Left cardiac atrium (tissue), 4 donors: ENCODE measurements around the gene BLTP2. TPM values are rescaled to one million over a fixed set of nuclear protein-coding genes. Genes with fewer than 3 reads are reported as not detected.
"Not testable (repeated sequence)": the region's sequence is repeated elsewhere in the genome, so short reads cannot be mapped to it uniquely, and the experiment has no call there.

ENCODE experiments used
- ATAC-seq, 2 donors: fragments of 200-7000 bp; cut with Tn5 transposase; one replicate each; pipeline ENCODE4 v1.9.1; 2020; ENCODE audit warnings: mild to moderate bottlenecking in 2 of 2, moderate library complexity in 2 of 2
- DNase-seq: peaks from one replicate; pipeline ENCODE4 v3.0.0-alpha.2; 2020
- intact Hi-C, 2 donors: fragments of 100-400 bp; cut with DNase I; formaldehyde crosslinking; loops; one replicate each; pipeline versions ENCODE4 v1.14.1 to v1.15.1; 2022 to 2023
- long read RNA-seq: library from polyadenylated mRNA; unstranded; transcript quantifications from one replicate; pipeline ENCODE4 v2.0.0, GENCODE V29; 2021
- total RNA-seq, 2 donors: library from RNA; stranded (reverse); fragmentation: NEBNext Ultra II Directional; extraction: Animal tissue kit (Norgen Biotek cat#: 25700); gene quantifications; one replicate each; pipeline ENCODE4 v1.2.1, GENCODE V29; 2021
- donor health status: DM: no; HTN: yes; CAD: no.
- donor health status: DM: no; HTN: yes; CAD: no; lungs with severe emphysema.
- donor health status: DM: yes; HTN: yes; CAD: no.
- donor health status: Dilated cardiomyopathy.

Gene BLTP2
- 10 to 100 TPM; 83.6 to 93.3 TPM for total RNA-seq
- long read RNA-seq, partial matches to known transcripts: 18 of 25 reads
- long read RNA-seq, other reads (novel, unspliced or antisense): 3 of 25 reads

DNA sequence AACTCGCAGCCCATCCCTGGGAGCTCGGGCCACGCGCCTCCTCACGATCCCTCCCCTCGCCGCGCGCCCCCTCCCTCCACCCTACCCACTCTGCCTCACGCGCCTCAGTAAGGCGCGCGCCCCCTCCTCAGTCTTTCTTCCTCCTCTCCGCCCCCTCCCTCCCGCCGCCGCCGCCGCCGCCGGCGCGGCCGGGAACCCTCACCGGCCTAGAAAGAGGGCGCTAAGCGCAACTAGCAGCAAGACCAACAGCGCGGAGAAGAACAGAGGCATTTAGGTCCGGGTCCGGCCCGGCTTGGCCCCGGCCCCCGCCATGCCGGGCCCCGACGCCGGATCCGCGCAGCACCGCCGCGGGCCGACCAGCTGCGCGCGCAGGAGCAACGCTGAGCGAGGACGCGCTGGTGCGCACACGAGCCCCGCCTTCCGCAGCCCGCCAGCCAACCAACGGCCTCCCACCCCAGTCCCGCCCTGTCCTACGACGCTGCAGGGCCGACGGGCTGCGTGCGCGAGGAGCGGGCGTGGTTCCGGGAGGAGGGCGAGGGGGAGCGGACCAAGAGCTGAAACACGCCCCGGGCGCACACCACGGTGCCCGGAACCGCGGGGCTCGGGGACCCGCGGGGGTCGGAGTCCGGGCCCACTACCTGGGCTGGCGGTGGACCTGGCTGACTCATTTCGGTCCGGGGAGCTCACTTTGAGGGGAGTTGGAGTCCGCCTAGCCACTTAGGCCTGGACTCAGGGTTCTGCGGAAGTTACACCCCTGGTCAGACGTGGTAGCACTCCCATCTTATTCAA lies at the start of gene BLTP2:
TSS of gene BLTP2 (minus strand) at position 372 of the 789 bp plus-strand sequence. CDS start at position 270, 102 bp downstream.
- intact Hi-C loops: no loop called here
- ATAC-seq (peak; percentile 99), DNase-seq (peak; percentile 97)

DNA sequence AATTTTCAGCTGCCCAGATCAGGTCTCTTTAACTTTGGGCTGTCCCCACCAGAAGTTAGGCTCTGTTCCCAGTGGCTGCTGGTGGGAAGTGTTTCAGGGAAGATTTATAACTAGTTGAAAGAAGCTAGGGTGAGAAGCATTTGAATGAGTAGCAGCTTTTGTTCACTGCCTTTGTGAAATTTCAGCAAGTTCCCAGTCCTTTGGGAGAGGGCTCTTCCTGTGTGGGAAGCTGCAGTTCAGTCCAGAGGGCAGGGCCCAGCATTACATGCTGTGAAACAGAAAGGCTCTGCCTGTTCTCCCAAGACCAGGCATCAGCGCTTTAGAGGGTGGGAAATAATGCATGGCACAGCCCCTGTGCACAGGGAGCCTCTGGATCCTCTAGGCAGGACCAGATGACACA lies 48.9 kb upstream of the BLTP2 start:
- ATAC-seq (no peak), DNase-seq (no peak)

DNA sequence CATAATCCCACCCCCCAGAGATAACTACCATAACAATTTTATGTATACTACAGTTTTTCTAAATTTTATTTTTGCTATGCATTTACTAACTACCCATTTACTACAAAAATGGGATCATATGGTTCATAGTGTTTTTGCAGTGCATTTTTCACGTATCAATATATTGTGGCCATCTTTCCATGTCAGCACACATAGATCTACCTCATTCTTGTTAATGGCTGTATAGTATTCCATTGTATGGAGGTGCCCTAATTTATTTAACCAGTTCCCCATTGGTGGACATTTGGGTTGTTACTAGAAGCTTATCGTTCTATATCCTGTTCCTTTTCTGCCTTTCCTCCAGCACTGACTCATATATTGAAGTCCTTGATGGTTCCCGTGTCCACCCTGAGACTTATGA lies 44.1 kb upstream of the BLTP2 start:
- DNase-seq (no peak), ATAC-seq (no peak)
- intact Hi-C loops: no loop called here

More for the DNA sequence above, 48.9 kb upstream of the BLTP2 start:
- intact Hi-C loops: no loop called here

DNA sequence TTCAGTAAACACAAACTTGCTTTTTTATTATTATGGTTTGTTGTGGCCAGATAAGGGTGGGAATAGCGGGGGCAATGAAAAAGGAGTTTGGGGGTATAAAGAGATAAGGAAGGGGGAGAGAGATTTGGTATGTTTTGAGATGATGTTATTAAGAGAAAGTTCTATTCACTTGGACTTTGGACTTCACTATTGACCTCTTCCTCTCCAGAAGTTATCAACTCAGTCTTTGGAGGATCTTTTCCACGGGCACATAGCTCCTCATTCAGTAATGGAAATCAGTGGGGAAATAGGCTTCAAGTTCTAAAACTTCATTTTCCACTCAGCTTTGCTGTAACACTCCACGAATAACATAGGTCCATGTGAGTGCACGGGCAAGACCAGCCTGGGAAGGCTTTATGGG lies 43.5 kb upstream of the BLTP2 start:
- ATAC-seq (no peak), DNase-seq (no peak)
- intact Hi-C loops: no loop called here

DNA sequence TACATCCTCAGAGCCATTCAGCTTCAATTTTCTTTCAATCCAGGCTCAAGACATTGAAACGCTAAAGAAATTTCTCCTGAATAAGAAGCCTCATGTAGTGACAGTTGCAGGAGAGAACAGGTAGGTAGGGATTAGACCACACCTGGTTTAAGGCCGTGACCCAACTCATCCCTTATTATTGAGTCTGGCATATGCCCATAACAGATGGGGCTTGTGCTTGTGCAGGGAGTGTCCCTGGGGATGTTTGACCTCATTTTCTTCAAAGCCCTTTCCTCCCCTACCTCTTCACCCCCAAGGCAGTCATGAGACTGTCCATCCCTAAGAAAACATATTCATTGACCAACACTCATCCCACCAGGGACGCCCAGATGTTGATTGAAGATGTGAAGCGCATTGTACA lies 41.3 kb upstream of the BLTP2 start:
- no peak for DNase-seq
- ATAC-seq: no peak
- intact Hi-C loops: no loop called here

DNA sequence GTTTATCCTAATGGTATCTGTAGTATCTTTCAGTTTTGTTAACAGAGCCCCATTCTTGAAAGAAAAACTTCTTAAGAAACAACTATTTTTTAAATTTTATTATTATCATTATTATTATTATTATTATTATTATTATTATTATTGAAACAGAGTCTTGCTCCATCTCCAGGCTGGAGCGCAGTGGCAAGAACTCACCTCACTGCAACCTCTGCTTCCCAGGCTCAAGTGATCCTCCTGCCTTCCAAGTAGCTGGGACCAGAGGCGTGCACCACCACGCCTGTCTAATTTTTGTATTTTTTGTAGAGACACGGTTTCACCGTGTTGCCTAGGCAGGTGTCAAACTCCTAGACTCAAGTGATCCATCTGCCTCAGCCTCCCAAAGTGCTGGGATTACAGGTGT lies 40.4 kb upstream of the BLTP2 start:
- DNase-seq (no peak), ATAC-seq (no peak)
- intact Hi-C loops: no loop called here

DNA sequence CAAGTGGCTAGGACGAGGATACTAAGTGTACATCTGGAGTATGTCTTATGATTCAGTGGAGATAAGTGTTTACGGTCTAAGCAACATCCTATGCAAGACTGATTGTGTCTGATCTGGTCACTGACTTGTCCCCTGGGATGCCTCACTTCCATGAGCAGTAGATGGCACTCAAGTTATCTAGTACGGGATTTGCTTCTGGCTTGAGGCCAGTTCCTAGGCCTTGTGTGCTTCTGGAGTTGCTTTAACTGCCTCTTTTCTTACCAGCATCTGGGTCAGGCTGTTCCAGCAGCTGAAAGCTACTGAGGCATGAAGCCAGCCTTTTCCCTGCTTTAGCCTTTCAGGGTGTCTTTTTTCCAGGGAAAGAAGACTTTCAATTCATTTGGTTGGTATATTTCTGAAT lies 40.0 kb upstream of the BLTP2 start:
- peak; percentile 55 to 74 for ATAC-seq
- peak; percentile 34 for DNase-seq
- intact Hi-C loops: no loop called here

DNA sequence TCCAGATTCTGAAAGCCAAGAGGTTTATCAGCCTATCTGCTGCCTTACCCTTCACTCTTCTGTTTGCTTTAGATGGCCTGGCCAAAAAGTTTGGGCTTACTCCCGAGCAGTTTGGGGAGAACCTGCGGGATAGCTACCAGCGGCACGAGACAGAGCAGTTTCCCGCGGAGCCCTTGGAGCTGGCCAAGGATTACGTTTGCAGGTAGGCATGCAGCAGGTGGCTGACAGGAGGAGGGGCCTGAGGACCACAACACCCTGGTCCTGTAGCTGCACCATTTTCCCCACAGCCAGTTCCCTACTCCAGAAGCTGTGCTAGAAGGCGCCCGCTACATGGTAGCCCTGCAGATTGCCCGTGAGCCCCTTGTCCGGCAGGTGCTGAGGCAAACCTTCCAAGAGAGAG lies 37.7 kb upstream of the BLTP2 start:
- ATAC-seq: no peak
- no peak for DNase-seq
- intact Hi-C loops: no loop called here

DNA sequence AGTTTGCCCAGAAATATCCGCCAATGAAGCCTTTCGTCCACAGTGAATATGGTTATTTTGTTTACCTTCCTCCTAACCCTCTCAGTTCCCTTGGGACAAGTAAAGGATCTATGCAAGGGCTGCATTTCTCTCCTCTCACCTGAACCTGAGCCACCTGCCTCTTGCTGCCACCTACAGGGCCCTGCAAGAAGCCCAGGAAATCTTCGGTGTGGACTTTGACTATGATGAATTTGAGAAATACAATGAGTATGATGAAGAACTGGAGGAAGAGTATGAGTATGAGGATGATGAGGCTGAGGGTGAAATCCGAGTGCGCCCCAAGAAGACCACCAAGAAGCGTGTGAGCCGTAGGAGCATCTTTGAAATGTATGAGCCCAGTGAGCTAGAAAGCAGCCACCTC lies 31.0 kb upstream of the BLTP2 start:
- DNase-seq (no peak), ATAC-seq (no peak)
- intact Hi-C loops: no loop called here

DNA sequence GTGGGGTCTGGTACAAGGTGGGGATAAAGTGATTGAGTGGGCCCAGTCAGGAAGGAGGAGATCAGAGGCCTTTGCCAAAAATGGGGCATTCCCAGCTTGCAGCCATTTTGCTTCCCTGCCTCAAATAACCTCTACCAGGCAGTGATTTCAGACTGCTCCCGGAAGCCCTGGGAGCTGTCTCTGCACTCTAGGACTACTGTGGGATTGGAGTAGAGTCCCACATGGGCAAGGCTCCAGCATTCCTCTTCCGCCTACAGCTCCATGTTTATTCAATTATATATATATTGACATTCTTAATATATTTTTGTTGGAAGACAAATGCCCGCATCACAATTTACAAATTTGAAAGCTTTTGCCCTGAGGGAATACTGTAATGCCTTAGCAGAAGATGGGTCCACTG lies 30.5 kb upstream of the BLTP2 start:
- intact Hi-C loops: no loop called here
- ATAC-seq (no peak), DNase-seq (no peak)

DNA sequence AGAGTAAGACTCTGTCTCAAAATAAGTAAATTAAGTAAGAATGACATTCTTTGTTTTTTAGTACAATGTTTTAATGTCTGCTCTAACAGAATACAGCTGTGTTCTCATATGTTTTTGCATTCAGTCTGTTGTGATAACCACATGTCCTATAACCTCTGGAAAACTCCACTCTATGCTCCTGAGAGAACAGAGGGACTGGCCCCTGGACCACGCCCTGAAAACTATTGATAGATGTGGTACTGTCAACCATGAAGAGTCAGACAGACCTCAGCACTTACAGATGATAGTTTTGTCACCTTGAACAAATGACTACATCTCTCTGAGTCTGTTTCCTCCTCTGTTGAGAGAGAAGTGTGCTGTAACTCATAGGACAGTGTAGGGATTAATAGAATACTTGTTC lies 25.0 kb upstream of the BLTP2 start:
- intact Hi-C loops: no loop called here
- no peak for DNase-seq

DNA sequence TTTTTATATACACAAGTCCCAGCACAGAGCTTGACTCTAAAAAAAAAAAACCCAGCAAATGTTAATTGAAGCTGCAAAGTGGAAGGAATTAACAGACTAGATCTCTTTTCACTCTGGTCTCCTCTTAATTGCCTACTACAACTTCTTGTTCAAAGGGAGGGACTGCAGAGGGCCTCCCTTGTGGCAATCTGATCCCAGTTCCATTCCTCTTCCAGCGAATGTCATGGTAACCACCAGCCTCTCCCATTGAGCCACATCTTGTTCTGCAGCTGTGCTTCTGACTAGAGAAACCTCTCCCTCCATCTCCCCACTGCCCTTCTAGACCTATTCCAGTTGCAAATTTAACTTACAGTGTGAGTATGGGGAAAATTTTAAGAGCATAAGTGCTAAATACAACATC lies 22.9 kb upstream of the BLTP2 start:
- intact Hi-C loops: no loop called here
- no peak for ATAC-seq
- no peak for DNase-seq

More for the DNA sequence above, 25.0 kb upstream of the BLTP2 start:
- ATAC-seq: no peak

DNA sequence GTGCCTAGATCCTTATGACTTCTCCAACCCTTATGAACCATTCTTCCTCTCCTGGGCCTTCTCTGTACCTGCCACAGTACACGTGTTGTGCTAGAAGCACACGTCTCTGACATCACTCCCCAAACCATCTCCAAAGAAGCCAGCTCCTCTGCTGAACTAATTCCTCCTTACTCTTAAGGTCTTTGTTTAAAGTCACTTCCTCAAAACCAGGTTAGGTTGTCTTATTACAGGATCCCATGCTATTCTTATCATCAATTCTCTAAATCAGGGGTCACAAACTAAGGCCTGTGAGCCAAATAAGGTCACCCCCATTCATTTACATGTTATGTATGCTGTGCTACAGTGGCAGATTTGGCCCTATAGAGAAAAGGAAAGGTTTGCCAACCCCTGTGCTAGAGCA lies 21.0 kb upstream of the BLTP2 start:
- intact Hi-C loops: no loop called here

DNA sequence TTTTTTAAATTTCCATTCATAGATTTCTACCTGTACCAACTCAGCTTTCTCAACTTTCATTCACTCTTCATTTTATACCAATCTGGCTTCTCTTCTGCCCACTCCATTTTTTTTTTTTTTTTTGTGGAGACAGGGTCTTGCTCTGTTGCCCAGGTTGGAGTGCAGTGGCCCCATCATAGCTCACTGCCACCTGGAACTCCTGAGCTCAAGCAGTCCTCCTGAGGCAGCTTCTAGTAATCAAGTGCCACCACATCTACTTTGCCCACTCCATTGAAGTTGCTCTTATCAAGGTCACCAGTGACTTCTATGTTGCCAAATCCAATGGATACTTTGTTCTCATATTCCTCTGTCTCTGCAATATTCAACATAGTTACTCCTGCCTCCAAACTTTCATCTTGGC lies 18.8 kb upstream of the BLTP2 start:
- ATAC-seq (no peak), DNase-seq (no peak)
- intact Hi-C loops: no loop called here

More for the DNA sequence above, 21.0 kb upstream of the BLTP2 start:
- DNase-seq: no peak
- ATAC-seq: no peak

DNA sequence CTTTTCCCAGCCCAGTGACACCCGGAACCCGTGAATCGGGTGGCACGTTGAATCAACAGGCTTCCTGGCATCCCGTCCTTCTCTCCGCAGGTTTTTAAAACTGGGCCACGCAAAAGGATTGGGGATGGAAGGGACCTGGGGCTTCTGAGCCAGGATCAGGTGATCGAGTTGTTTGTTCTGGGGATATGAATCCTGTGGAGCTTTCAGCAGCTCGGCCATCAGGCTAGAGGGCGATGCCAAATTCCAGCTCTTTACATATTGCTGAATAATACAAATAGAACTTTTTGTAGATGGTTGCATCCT lies 17.5 kb upstream of the BLTP2 start:
- no peak for ATAC-seq
- DNase-seq: no peak

DNA sequence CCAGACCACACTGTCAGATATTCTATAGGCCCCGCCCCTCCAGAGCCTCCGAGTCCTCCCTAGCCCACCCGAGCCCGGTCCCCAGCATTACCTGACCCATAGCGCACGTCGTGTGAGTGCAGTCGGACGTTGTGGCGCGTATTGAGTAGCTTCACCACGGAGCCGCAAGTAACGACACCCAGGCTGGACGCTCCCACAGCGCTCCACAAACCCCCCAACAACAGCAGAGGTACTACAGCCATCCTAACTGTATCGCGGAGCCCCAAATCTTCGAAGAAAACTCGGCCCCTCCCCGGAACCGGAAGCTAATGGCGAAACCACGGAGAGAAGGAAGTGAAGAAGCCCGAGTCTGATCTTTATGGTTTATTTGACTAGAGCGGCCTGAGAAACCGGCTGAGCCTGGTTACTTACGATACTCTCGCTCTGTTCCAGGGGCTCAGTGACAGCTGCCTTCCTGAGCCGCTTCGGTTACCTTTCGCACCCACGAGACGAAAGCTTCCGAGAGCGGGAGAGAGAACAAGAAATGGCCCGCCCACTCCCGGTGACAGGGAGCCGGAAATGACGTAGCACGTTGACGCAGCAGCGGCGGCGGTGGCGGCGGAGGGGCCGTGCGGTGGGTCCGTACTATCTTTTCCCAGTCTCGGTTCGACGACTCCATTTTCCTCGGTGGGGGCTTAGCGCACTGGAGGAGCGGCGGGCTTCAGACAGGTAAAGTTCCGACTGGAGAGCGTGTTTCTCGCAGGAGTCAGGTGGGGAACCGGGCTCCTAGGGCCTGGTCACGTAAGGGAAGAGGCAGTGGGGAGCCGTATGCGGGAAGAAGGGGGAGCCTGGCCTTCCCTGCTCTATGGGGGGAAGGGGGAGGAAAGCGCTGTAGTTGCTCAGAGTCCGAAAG lies 16.9 kb upstream of the BLTP2 start, which contains the start of the genes SDF2 and SUPT6H:
TSS of gene SDF2 (minus strand) at position 272 of the 892 bp plus-strand sequence. CDS start at position 242, 30 bp downstream.
TSS of gene SUPT6H (plus strand) at position 571 of the 892 bp plus-strand sequence. CDS start 11,197 bp downstream, outside the sequence.
- ATAC-seq (peak; percentile 97), DNase-seq (peak; percentile 94)
- intact Hi-C loops: no loop called here

More for the DNA sequence above, 17.5 kb upstream of the BLTP2 start:
- intact Hi-C loops: no loop called here

DNA sequence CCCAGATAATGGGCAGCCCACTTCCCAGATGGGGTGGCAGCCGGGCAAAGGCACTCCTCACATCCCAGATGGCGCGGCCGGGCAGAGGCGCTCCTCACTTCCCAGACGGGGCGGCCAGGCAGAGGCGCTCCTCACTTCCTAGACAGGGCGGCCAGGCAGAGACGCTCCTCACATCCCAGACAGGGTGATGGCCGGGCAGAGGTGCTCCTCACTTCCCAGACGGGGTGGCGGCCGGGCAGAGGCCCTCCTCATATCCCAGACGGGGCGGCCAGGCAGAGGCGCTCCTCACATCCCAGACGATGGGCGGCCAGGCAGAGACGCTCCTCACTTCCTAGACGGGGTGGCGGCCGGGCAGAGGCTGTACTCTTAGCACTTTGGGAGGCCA lies 14.5 kb upstream of the BLTP2 start:
- ATAC-seq, intact Hi-C loops, DNase-seq: not testable (repeated sequence)

DNA sequence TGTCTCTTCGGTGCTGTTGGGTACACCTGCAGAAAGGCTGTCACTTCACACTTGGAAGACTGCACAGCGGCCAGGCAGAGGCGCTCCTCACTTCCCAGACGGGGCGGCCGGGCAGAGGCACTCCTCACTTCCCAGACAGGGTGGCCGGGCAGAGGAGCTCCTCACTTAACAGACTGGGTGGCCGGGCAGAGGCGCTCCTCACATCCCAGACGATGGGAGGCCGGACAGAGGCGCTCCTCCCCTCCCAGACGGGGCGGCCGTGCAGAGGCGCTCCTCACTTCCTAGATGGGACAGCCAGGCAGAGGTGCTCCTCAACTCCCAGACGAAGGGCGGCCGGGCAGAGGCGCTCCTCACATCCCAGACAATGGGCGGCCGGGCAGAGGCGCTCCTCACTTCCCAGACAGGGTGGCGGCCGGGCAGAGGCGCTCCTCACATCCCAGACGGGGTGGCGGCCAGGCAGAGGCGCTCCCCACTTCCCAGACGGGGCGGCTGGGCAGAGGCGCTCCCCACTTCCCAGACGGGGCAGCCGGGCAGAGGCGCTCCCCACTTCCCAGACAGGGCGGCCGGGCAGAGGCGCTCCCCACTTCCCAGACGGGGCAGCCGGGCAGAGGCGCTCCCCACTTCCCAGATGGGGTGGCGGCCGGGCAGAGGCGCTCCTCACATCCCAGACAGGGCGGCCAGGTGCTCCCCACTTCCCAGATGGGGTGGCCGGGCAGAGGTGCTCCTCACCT lies 14.0 kb upstream of the BLTP2 start:
- ATAC-seq, DNase-seq, intact Hi-C loops: not testable (repeated sequence)

DNA sequence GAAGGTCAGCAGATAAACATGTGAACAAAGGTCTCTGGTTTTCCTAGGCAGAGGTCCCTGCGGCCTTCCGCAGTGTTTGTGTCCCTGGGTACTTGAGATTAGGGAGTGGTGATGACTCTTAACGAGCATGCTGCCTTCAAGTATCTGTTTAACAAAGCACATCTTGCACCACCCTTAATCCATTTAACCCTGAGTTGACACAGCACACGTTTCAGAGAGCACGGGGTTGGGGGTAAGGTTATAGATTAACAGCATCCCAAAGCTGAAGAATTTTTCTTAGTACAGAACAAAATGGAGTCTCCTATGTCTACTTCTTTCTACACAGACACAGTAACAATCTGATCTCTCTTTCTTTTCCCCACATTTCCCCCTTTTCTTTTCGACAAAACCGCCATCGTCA lies 13.4 kb upstream of the BLTP2 start:
- intact Hi-C loops, ATAC-seq: not testable (repeated sequence)

More for the DNA sequence above, 13.4 kb upstream of the BLTP2 start:
- DNase-seq: not testable (repeated sequence)
